ENCODE measurements around the gene RAB3D. TPM values are rescaled to one million over a fixed set of nuclear protein-coding genes. Genes with fewer than 3 reads are reported as not detected.

Gene RAB3D
- total RNA-seq, 1 donor from 2014 or later, result 19.8 TPM

GRCh38 chr19:11361771-11362731 lies 22.6 kb upstream of the RAB3D start:
- DNase-seq (ENCODE audit: low read depth), result no peak
- H3K36me3 ChIP-seq (ENCODE audit: control insufficient read depth, insufficient read depth, low read length), result no peaks in the 10 kb centered on the region
- no peak overlapping the region for H3K4me3 ChIP-seq (ENCODE audit: low read depth, low read length)
- TF ChIP-seq CTCF (IDR thresholded peaks at IDR 0.05; ENCODE audit: insufficient read depth, low read length, poor library complexity, severe bottlenecking), result no peak
- no peaks in the 10 kb centered on the region for H3K27me3 ChIP-seq (ENCODE audit: control insufficient read depth, insufficient read depth, low read length)

- Histone ChIP-seq H3K36me3 (ENCODE audit: control insufficient read depth, insufficient read depth, low read length) (no peaks in the 10 kb centered on the region), H3K4me3 (ENCODE audit: low read depth, low read length) (no peak overlapping the region), H3K27me3 (ENCODE audit: control insufficient read depth, insufficient read depth, low read length) (peaks cover 2% of the 10 kb centered on the region)
- no peak for DNase-seq (ENCODE audit: low read depth)
- TF ChIP-seq CTCF (IDR thresholded peaks at IDR 0.05; ENCODE audit: insufficient read depth, low read length, poor library complexity, severe bottlenecking), result no peak
Measured at GRCh38 chr19:11361037-11361770, 21.7 kb upstream of the RAB3D start.

GRCh38 chr19:11359421-11359820 lies 20.0 kb upstream of the RAB3D start:
- H3K36me3 ChIP-seq (ENCODE audit: control insufficient read depth, insufficient read depth, low read length), result no peaks in the 10 kb centered on the region
- H3K27me3 ChIP-seq (ENCODE audit: control insufficient read depth, insufficient read depth, low read length), result peaks cover 2% of the 10 kb centered on the region
- no peak for TF ChIP-seq CTCF (IDR thresholded peaks at IDR 0.05; ENCODE audit: insufficient read depth, low read length, poor library complexity, severe bottlenecking)
- no peak overlapping the region for H3K4me3 ChIP-seq (ENCODE audit: low read depth, low read length)
- DNase-seq (ENCODE audit: low read depth), result no peak

- no peaks in the 10 kb centered on the region for H3K36me3 ChIP-seq (ENCODE audit: control insufficient read depth, insufficient read depth, low read length)
- no peak for TF ChIP-seq CTCF (IDR thresholded peaks at IDR 0.05; ENCODE audit: insufficient read depth, low read length, poor library complexity, severe bottlenecking)
- no peak overlapping the region for H3K4me3 ChIP-seq (ENCODE audit: low read depth, low read length)
- DNase-seq (ENCODE audit: low read depth), result no peak
- peaks cover 2% of the 10 kb centered on the region for H3K27me3 ChIP-seq (ENCODE audit: control insufficient read depth, insufficient read depth, low read length)
Measured at GRCh38 chr19:11356676-11357550, 17.5 kb upstream of the RAB3D start.

- no peaks in the 10 kb centered on the region for H3K36me3 ChIP-seq (ENCODE audit: control insufficient read depth, insufficient read depth, low read length)
- H3K4me3 ChIP-seq (ENCODE audit: low read depth, low read length), result peak overlapping the region; percentile 56
- no peak for TF ChIP-seq CTCF (IDR thresholded peaks at IDR 0.05; ENCODE audit: insufficient read depth, low read length, poor library complexity, severe bottlenecking)
- H3K27me3 ChIP-seq (ENCODE audit: control insufficient read depth, insufficient read depth, low read length), result peaks cover 6% of the 10 kb centered on the region
- no peak for DNase-seq (ENCODE audit: low read depth)
Measured at GRCh38 chr19:11356074-11356397, 16.6 kb upstream of the RAB3D start.

All from kidney epithelial cell (primary cell).